SKM-1 treated with dmso at 0.1 percent for 144 hours (cell line): Measurements from ENCODE around the gene CSAD.

Source experiments
- DNase-seq: peaks from one replicate; lab custom pipeline; 2025; ENCODE audit not compliant: unreplicated experiment; lab: John Stamatoyannopoulos, UW

The CSAD gene

DNA sequence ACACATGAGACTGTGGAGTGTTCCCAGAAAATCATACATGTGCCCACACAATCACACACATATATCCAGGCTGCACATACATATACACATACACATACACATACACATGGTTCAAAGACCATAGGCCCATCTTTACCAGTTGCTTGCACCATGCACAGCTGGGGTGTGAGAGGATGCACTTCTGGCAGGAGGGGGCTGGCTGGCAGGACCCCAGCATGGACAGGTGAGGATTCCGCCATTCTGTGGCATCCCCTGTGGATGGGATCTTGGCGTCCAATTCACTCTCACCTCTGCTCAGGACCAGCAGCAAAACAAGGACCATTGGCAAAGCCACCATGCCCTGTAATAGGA, 19.4 kb upstream of the CSAD start:
- no peak for DNase-seq

DNA sequence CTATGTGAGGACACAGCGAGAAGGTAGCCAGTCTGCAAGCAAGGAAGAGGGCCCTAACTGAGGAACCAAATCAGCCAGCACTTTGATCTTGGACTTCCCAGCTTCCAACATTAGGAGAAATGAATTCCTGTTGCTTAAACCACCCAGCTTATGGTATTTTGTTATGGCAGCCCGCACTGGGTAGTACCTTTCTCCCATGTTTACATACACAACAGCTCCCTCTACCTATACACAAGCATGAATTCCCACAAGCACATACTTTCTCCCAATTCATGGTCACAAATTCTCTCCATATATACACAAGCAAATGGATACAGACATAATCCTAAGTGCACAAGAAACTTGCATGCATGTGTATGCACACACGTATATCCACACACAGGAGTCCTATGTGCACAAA, 19.0 kb upstream of the CSAD start:
- no peak for DNase-seq

DNA sequence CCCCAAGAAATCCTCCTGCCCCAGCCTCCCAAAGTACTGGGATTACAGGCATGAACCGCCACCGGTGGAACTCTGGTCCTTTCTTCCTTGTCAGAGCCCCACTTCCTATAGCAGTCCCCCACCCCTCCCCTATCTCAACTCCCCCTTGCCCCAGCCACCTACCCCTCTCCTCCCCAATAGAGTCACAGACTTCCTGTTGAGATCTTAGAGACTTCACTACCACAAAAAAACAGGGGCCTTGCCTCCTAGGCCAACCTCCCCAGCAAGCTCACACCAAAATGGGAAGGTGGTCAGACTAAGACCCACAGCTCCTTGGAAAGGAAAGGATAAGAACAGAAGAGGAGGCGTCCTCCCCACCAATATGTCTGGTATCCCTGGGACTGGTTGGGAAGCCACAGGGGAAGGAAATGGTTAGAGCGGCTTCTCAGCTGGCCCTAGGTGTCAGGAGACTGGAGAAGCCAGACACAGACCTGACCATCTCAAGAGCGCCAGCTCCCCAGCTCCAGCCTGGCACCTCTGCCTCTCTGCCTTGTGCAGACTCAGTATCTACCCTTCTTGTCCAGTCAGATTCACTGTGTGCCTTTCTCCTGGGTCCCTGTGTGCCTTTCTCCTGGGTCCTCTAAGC, 17.9 kb upstream of the CSAD start:
- DNase-seq = no peak

DNA sequence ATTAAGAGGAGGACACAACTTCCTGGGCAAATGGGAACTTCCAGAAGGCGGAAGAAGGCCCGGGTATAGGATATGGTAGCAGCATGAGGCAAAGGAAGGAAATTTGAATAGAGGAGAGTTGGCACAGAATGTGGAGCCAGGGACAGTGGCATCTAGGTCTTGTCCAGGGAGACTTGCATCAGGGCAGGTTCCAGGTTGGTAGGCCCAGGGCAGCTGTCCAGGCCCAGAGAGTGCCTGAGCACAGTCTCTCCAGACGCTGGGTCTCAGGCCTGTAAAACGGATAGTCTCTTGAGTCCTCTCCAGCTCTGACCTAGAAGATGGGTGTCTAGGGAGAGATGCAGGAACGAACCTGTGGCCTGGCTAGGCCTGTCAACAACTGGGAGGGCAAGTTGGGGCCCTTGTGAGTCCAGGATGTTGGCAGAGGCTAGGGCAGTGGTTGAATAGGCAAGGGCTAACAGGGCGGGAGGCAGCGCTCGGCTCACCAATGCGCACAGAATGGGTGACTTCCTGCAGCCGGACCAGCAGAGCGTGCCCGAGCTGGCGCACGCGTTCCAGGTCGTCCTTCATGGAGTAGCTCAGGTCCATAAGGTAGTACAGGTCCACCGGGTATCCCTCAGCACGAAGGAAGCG, 16.4 kb upstream of the CSAD start:
- no peak for DNase-seq

DNA sequence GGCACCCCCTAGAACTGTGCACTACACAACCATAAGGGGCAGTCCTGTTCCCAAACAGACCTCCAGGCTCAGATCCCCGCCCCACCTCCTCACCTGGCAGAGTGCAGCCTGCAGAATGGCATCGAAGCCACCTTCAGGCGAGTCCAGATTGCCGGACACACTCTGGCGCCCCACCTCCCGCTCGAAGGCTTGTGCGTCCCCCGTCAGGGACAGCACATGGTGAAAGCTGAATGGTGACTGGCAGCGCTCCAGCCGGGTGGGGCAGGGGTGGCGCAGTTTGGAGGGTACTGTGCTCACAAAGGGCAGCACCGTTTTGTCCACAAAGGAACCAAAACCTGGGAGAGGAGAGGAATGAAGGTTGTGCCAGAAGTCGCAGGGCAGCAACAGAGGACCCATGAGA, 15.8 kb upstream of the CSAD start:
- no peak for DNase-seq

- DNase-seq = no peak
Measured at GRCh38 chr12:53195516-53196420, 15.0 kb upstream of the CSAD start.

DNA sequence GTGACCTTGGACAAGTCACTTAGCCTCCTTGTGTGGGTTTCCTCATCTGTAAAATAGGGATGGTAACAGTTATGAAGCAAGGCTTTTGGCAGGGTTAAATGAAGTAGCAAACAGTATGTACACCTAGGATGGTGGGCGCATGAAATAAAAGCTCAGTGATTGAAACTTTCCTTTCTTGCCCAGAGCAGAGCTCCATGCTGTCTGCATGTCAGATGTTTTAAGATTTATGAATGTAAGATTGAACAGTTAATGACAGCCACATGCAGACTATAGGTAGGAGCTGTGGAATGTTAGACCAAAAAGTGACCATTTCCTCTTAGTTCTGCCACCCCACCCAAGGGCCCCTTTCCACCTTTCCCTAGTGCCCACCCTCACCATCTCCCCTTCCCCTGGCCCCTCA, 14.2 kb upstream of the CSAD start:
- DNase-seq = no peak

DNA sequence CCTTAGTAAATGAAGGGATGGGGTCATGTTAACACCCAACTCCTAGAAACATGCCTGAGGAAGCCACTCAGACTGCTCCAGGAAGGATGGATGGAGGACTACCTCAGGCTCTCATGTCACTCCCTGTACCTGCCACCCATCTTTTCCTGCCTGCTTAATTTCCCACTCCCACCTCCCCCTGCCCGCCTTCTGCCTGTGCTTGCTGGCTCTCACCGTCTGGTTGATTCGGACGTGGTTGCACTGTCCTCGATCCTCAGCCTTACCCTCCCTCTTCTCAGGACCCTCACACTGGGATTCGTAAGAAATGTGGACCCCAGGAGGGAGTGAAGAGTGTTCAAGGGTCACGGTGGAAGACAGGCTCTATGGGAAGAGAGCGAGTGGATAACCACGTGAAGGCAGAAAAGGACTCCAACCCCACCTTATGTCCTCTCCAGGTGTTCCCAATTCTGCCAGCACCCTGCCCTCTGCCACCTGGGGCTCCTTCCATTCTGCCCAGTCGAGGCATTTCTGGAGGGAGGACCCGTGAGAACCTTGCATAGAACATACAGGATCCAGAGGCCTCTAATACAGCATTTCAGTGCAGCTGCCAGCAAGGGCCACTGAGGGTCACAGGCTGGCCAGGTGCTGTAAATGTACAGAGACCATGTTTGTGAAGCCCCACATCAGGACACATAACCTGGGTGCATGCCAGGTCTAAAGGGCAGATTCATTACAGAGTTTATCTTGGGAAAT, 13.4 kb upstream of the CSAD start:
- no peak for DNase-seq

- no peak for DNase-seq
Measured at GRCh38 chr12:53193040-53193439, 12.3 kb upstream of the CSAD start.

DNA sequence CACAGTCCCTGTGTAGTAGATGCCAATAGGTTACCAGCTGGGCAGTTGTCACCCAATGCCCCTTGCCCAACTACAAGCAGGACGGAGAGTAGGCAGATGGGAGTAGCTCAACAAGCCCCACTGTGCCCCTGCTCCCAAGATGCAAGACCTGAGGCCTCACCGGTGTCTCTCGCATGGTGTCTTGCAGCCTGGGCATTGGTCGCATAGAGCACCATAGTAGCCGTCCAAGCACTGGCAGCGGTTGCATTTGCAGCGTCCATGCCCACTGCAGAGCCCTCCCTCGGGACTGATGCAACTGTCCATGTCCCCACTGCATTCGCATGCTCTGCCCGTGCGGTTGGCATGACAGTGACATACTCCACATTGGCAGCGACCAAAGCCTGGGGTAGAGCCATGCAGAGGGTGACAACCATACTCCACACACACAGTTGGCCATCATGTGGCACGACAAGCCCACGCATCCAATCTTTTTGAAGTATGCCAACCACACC, 11.9 kb upstream of the CSAD start:
- no peak for DNase-seq

DNA sequence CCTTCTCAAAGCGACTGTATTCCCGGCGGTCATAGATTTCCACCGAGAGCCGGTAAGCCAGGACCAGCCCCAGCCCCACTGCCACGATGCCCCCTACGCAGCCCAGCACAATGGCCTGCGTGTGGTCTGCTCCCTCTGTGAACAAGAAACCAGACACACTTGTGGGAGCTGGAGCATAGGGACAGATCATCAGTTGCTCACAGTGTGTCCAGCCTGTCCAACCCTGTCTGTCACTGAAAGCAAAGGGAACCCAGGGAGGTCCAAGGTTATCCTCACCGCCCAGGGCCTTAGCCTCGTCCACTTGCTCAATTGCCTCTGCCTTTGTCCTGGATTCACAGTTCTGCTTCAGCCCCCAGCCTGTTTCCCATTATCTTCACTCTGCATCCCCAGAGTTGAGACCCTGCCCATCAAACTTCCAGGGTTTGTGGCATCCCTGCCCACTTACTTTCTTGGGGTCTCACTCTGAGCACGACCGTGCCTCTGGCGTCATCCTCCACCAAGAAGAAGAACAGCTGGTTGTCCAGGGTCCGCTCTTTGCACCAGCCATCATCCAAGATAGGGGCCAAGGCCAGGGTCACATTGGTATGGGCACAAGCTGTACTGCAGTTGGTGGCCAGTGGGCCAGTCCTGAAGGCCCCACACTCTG, 11.3 kb upstream of the CSAD start:
- DNase-seq = no peak

- DNase-seq = no peak
Measured at GRCh38 chr12:53191096-53191884, 10.6 kb upstream of the CSAD start.

GRCh38 chr12:53190108-53190729, 9.5 kb upstream of the CSAD start:
- DNase-seq = no peak

DNA sequence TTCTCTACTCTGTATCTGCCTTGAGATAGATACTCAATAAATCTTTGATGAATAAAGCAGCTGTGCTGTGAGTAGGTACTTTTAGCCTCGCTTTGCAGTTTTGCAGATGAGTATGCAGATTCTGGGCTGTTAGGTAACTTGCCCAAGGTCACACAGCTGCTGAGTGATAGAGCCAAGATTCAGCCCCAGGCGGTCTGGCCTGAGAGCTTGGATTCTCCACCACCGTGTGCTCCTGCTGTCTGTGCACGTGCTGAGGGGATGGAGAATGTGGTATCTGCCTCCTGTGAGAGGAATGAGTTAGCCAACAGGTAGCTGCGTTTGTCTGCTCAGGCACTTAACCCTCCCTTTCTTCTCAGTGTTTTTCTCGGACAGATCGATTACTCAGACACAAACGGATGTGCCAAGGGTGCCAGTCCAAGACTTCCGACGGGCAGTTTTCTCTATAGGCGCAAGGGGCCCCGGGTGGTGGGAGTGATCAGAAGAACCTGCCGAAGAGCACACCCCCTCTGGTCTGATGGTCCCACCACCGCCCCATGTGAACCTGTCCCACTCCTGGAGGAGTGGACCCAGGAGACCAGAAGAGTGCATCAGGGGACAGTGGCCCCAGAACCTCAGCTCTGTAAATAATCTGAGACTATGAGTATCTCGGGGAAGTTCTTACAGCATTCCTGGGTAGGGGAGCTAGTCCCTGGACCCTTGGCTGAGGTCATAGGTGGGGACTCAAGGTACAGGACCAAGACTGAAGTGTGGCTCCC, 6.6 kb upstream of the CSAD start:
- no peak for DNase-seq

GRCh38 chr12:53186745-53187144, 6.0 kb upstream of the CSAD start:
- no peak for DNase-seq

- no peak for DNase-seq
Measured at GRCh38 chr12:53185582-53186153, 4.9 kb upstream of the CSAD start.

DNA sequence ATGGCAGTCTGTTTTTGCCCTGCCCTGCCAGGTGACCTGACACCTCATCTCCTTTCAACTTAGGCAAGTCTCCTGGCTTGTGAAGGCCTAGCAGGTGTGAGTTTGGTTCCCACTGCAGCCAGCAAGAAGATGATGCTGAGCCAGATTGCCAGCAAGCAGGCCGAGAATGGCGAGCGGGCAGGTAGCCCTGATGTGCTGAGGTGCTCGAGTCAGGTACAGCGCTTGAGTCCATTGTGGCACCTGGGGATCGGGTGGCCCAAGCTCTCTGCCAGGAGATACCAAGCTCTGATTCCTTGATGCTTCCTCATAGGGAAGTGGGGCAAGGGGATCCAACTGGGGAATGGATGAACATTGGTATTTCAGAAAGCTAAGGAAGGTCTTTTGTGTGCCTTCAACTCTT, 4.1 kb upstream of the CSAD start:
- DNase-seq = no peak

DNA sequence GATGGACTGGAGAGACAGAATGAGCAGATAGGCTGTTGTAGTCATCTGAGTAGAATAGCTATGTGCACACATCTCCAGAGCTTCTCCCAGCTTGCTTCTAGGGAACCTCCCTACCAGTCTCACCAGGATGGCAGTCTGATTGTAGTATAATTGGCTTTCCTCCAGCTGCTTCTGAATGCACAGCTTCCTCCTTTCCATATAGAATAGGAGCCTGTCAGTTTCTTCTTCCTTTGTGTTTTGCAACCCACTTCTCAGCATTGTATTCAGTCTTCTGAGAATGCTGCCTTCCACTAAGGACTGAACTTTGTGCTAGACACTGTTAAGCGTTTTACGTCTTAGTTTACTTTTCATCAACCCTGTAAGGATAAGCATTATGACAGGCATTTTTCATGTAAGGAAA, 2.2 kb upstream of the CSAD start:
- no peak for DNase-seq

- DNase-seq = no peak
Measured at GRCh38 chr12:53181935-53182334, 1.2 kb upstream of the CSAD start.
